Thoracic aorta endothelial cell (primary cell): ENCODE results near the gene TXNL4B. TPM values are rescaled to one million over a fixed set of nuclear protein-coding genes. Genes with fewer than 3 reads are reported as not detected.

Source experiments
- total RNA-seq: library from RNA; depleted of rRNA; stranded (reverse); fragments of >200 nt; gene quantifications from 2 replicates; pipeline ENCODE4 v1.2.3, GENCODE V29; 2012

TXNL4B gene
- total RNA-seq, result 10.9 and 12.3 TPM in 2 replicates

DNA sequence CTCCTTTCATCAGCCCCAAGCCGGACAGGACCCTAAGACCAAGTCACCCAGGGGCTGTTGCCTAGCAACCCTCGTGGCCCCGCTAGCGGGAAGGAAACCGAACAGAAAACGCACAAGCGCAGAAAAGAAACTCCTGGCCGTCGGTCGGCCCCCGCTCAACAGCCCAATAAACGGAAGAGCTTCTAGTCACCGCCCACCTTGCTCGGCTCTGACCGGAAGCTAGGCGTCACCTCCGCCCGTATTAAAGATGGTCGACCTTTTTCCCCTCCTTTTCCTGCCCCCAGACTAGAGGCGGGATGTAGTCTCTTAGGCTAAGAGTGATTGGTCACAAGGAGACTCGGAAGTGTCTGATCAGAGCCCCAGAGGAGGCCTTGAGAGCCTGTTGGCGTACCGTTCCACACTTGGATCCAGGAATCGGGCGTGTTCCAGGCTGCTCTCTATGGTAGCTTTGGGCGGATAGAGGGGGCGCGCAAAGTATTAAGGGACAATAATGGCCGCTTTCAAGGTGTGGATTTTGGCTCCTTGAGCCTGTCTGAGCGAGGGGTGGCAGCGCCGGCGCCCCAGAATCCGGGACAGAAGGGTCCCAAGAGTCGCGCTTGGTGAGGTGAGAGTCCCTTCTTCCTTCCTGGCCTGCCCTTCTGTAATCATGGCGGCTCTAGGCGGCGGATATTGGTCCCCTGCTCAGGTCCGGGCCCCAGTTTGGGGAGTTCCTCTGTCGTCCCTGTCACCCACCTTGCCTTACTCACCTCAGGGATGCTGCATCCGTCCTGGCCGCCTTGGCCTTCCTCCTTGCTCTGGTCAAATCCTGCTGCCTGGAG is at the start of gene TXNL4B, which contains the start of gene DHX38:
TSS of gene TXNL4B (minus strand) at position 173 of the 818 bp plus-strand sequence. CDS start 2,871 bp downstream, outside the sequence.
TSS of gene DHX38 (plus strand) at position 400 of the 818 bp plus-strand sequence. CDS start 2,311 bp downstream, outside the sequence.

DNA sequence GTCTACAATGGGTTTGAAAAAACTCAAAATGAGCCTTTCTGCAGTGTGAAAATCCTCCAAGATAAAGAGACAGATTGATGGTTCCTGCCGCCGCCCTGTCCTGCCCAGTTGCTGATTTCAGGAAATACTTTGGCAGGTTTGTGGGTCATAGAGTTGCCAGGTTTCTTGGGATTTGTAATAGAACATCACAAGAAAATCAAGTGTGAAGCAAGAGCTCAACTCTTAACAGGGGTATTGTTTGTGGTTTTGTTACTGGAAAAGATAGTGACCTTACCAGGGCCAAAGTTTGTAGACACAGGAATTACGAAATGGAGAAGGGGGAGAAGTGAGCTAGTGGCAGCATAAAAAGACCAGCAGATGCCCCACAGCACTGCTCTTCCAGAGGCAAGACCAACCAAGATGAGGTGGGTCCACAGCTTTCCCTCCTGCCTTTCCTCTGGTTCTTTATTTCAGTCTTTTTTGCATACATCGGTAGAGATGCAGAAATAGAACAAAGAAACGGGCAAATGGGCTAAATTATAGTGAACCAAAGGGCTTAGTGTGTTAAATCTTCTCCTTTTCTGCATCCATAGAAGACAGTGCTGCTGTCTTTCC is 39.1 kb downstream of the TXNL4B start, which contains the start of gene HP:
TSS of gene HP (plus strand) at position 252 of the 594 bp plus-strand sequence. CDS start at position 400, 148 bp downstream.

Other genes starting within 250 kb of the TXNL4B start
- gene ATXN1L, start 247.6 kb downstream of the TXNL4B start, total RNA-seq, result 22.0 and 23.4 TPM in 2 replicates
- gene ZNF821, start 209.4 kb downstream of the TXNL4B start, total RNA-seq, result 4.5 and 5.1 TPM in 2 replicates
- 190 and 226 TPM in 2 replicates for gene IST1, start 198.1 kb downstream of the TXNL4B start, total RNA-seq
- gene PKD1L3, start 93.2 kb downstream of the TXNL4B start, total RNA-seq, result not detected in 2 replicates
- gene DHODH, start 84.9 kb downstream of the TXNL4B start, total RNA-seq, result 5.3 and 6.0 TPM in 2 replicates
- gene HP, start 39.1 kb downstream of the TXNL4B start, total RNA-seq, result not detected in 2 replicates
- gene HPR, start 30.4 kb downstream of the TXNL4B start, total RNA-seq, result not detected in 2 replicates
- 66.6 and 82.6 TPM in 2 replicates for gene DHX38, start 227 bp upstream of the TXNL4B start, total RNA-seq
- under 0.01 and 0.14 TPM in 2 replicates for gene PMFBP1, start 78.5 kb upstream of the TXNL4B start, total RNA-seq